Peyer's patch (tissue), 4 donors: Measurements from ENCODE around the gene ATP9A. TPM values are rescaled to one million over a fixed set of nuclear protein-coding genes. Genes with fewer than 3 reads are reported as not detected.
A peak's percentile ranks its signal among the peaks of the same experiment; 100 is the strongest.
"Not testable (repeated sequence)": the region's sequence is repeated elsewhere in the genome, so short reads cannot be mapped to it uniquely, and the experiment has no call there.

Experiments
- DNase-seq, 3 donors: peaks; one replicate each; pipeline ENCODE4 v3.0.0-alpha.2; 2017 to 2019
- H3K27ac ChIP-seq, 4 donors: fragments of 200-600 bp; sonication (generic); one replicate each; pipeline ENCODE4 v1.5.1; 2016 to 2019
- H3K27me3 ChIP-seq, 2 donors: fragments of 200-600 bp; sonication (generic); one replicate each; pipeline ENCODE4 v1.5.1; 2019
- H3K36me3 ChIP-seq, 3 donors: fragments of 200-600 bp; sonication (generic); one replicate each; pipeline ENCODE4 v1.5.1; 2016 to 2019
- H3K4me1 ChIP-seq, 4 donors: fragments of 200-600 bp; sonication (generic); one replicate each; pipeline ENCODE4 v1.5.1; 2016 to 2019
- H3K4me3 ChIP-seq, 4 donors: fragments of 200-600 bp; sonication (generic); 1 replicate in 3 of 4; 2 replicates in 1 of 4; pipeline ENCODE4 v1.5.1; 2016 to 2019; ENCODE audit warnings: mild to moderate bottlenecking in 1 of 4
- H3K9me3 ChIP-seq, 4 donors: fragments of 200-600 bp; sonication (generic); one replicate each; pipeline ENCODE4 v1.5.1; 2016 to 2019; ENCODE audit warnings: mild to moderate bottlenecking in 1 of 4
- POLR2A ChIP-seq, 2 donors: fragments of 450-650 bp; IDR thresholded peaks; one replicate each; pipeline ENCODE4 v1.5.1; 2017; ENCODE audit warnings: antibody characterized with exemption in 2 of 2, mild to moderate bottlenecking in 2 of 2, moderate library complexity in 2 of 2
- total RNA-seq, 4 donors: library from RNA; depleted of rRNA; stranded (reverse); fragments of >200 nt; gene quantifications; one replicate each; pipeline ENCODE4 v1.1.0, GENCODE V29; 2016
- TF ChIP-seq, protein P1 (sequence below), 6 experiments: fragments of 450-650 bp in 4 of 6; fragments of 200-600 bp in 2 of 6; sonication (generic) in 1 of 6; IDR thresholded peaks; one replicate each; pipeline ENCODE4 v1.5.1; 2017 to 2019; ENCODE audit warnings: antibody characterized with exemption in 6 of 6, mild to moderate bottlenecking in 3 of 6, moderate library complexity in 1 of 6

Gene ATP9A
- total RNA-seq, 4 donors from 2014 or later = 27.2 to 73.1 (median 48.7) TPM

DNA sequence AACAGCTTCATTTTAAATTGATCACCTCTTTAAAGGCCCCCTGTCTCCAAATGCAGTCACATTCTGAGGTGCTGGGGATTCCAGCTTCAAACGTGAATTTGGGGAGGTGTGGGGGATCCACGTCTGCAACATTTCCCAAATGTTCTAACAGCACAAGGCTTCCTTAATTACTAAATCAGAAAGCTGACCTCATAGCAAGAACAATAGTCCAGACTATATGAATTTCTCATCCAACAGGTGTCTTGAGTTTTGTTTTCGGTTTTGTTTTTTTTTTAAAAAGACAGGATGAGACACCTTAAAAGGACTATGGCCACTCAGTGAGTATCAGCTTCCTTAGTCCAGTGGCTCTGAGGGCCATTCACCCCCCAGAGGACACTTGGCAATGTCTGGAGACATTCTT lies 11.5 kb downstream of the ATP9A start:
- TF ChIP-seq, protein P1, sequence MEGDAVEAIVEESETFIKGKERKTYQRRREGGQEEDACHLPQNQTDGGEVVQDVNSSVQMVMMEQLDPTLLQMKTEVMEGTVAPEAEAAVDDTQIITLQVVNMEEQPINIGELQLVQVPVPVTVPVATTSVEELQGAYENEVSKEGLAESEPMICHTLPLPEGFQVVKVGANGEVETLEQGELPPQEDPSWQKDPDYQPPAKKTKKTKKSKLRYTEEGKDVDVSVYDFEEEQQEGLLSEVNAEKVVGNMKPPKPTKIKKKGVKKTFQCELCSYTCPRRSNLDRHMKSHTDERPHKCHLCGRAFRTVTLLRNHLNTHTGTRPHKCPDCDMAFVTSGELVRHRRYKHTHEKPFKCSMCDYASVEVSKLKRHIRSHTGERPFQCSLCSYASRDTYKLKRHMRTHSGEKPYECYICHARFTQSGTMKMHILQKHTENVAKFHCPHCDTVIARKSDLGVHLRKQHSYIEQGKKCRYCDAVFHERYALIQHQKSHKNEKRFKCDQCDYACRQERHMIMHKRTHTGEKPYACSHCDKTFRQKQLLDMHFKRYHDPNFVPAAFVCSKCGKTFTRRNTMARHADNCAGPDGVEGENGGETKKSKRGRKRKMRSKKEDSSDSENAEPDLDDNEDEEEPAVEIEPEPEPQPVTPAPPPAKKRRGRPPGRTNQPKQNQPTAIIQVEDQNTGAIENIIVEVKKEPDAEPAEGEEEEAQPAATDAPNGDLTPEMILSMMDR (IDR thresholded peaks at IDR 0.05) = no peak
- no peak for TF ChIP-seq POLR2A (IDR thresholded peaks at IDR 0.05)
- H3K9me3 ChIP-seq = no peaks in the 10 kb centered on the region
- H3K4me1 ChIP-seq = peaks cover 0 to 20% (median 0%) of the 10 kb centered on the region in 4 donors
- no peaks in the 10 kb centered on the region for H3K36me3 ChIP-seq
- no peak overlapping the region for H3K4me3 ChIP-seq
- H3K27ac ChIP-seq = peak overlapping the region in 1 of 4 donors; percentile 69
- no peak for DNase-seq
- no peaks in the 10 kb centered on the region for H3K27me3 ChIP-seq

DNA sequence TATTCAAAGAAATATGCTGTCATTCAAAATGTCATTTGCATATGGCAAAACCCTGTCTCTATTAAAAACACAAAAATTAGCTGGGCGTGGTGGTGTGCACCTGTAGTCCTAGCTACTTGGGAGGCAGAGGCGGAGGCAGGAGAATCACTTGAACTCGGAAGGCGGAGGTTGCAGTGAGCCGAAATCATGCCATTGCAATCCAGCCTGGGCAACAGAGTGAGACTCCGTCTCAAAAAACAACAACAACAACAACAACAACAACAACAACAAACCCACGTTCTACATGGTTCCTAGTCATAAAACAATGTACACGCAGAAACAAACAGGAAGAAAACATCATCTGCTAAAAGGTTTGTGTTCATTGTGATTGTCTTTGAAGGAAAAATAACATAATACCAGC lies 15.0 kb downstream of the ATP9A start:
- H3K27me3 ChIP-seq, H3K27ac ChIP-seq, H3K4me3 ChIP-seq, H3K36me3 ChIP-seq, DNase-seq, H3K9me3 ChIP-seq: not testable (repeated sequence)
- peaks cover 0 to 35% (median 2%) of the 10 kb centered on the region in 4 donors for H3K4me1 ChIP-seq

DNA sequence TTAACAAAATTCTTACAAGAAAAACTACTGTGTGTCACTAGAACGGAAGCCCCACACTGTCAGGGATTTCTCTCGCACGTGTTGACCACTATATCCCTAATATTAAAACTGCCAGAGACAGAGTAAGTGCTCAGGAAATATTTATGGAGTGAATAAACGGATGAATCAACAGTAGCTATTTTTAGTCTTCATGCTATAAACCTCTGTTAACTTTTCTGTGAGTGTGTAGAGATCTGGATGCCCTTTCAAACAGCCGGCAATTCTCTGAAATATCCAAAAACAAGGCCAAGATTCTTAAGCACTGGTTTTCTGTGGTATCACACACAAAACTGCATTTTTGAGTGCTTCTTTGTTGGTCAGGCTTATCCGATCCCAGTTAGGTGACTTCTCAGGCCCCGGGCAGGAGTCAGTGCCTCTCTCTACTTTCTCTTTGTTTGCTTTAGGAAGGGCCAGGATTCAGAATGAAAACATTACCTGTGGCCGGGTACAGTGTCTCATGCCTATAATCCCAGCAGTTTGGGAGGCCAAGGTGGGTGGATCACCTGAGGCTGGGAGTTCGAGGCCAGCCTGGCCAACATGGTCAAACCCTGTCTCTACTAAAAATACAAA lies 15.7 kb downstream of the ATP9A start:
- H3K36me3 ChIP-seq = no peaks in the 10 kb centered on the region
- H3K9me3 ChIP-seq = no peaks in the 10 kb centered on the region
- peak overlapping the region in 3 of 4 donors; percentile 1 to 72 (median 70) for H3K27ac ChIP-seq
- no peak overlapping the region for H3K4me3 ChIP-seq
- TF ChIP-seq, protein P1 (IDR thresholded peaks at IDR 0.05) = no peak
- no peak for TF ChIP-seq POLR2A (IDR thresholded peaks at IDR 0.05)
- no peak for DNase-seq
- no peaks in the 10 kb centered on the region for H3K27me3 ChIP-seq
- H3K4me1 ChIP-seq = peaks cover 0 to 33% (median 2%) of the 10 kb centered on the region in 4 donors

DNA sequence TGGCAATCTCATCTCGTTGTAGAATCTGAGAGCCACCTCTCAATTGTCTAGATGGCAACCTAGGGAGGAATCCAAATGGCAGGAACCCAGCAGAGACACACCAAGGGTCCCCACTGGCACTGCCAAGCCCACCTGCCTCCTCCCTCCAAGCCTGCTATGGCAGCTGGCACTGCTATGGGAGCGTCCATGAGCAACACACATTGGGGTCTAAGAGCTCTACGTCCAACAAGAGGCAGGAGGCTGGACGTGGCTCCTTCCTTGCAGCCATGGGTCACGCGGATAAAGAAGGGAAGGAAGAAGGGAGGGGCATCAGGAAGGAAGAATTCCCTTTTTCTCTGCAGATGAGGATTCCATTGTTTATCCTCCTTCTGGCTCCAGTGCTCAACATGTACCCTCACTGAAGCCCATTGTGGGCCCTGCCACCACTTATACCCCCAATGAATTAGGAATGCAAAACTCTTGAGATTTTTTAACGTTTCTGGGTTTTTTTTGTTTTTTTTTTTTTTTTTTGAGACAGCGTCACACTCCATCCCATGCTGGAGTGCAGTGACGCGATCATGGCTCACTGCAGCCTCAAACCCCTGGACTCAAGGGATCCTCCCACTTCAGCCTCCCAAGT lies 17.3 kb downstream of the ATP9A start:
- Histone ChIP-seq H3K4me1 (peaks cover 0 to 31% (median 2%) of the 10 kb centered on the region in 4 donors), H3K27ac (peak overlapping the region in 3 of 4 donors; percentile 52 to 92 (median 81)), H3K27me3 (no peaks in the 10 kb centered on the region), H3K4me3 (no peak overlapping the region), H3K9me3 (no peaks in the 10 kb centered on the region), H3K36me3 (no peaks in the 10 kb centered on the region)
- no peak for DNase-seq
- TF ChIP-seq POLR2A (IDR thresholded peaks at IDR 0.05) = no peak
- TF ChIP-seq, protein P1 (IDR thresholded peaks at IDR 0.05) = no peak

DNA sequence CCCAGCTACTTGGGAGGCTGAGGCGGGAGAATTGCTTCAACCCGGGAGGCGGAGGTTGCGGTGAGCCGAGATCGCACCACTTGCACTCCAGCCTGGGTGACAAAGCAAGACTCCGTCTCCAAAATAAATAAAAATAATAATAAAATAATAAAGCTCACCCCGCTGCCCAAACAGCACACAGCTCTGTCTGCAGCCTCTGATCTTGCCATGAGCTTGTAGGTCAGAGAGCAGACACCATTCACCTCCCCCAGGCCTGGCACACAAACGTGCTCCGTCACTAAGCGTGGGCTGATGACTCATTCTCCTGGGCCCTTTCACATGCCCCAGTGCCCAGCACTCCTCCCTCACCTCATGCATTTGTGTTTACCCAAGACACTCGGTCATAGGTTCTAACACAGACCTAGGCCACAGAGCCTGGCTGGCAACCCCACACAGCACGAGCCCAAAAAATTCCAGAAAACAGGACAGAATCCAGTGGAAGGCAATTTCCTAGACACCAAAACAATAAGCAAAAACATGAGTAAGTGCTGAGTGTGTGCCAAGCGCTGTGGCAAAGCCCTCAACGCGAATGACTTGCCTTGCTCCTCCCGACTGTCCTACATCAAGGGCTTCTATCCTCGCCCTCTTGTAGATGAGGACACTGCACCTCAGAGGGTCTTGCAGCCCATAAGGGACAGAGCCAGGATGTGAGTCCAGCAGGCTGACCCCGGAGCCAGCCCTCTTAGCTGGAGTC lies 18.0 kb downstream of the ATP9A start:
- H3K27me3 ChIP-seq = no peaks in the 10 kb centered on the region
- H3K4me1 ChIP-seq = peaks cover 0 to 31% (median 2%) of the 10 kb centered on the region in 4 donors
- DNase-seq = peak in 2 of 3 donors; percentile 90
- peak overlapping the region in 3 of 4 donors; percentile 52 to 92 (median 81) for H3K27ac ChIP-seq
- TF ChIP-seq POLR2A (IDR thresholded peaks at IDR 0.05) = peak in 1 of 2 donors; percentile 11
- TF ChIP-seq, protein P1 (IDR thresholded peaks at IDR 0.05) = no peak
- H3K36me3 ChIP-seq = no peaks in the 10 kb centered on the region
- H3K9me3 ChIP-seq = no peaks in the 10 kb centered on the region
- peak overlapping the region in 1 of 4 donors; percentile 7 for H3K4me3 ChIP-seq

DNA sequence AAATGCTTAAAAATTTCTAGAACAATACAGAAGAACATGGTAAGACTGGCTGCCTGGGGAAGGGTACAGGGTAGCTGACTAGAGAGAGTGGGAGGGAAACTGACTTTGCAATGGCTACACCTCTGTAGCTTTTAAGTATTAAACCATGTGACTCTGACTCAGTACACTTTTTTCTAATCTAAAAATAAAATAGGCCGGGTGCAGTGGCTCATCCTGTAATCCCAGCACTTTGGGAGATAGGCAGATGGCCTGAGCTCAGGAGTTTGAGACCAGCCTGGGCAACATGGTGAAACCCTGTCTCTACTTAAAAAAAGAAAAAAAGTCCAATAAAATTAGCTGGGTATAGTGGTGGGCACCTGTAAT lies 18.5 kb downstream of the ATP9A start:
- Histone ChIP-seq H3K9me3 (no peaks in the 10 kb centered on the region), H3K4me3 (peak overlapping the region in 1 of 4 donors; percentile 7), H3K36me3 (no peaks in the 10 kb centered on the region), H3K27ac (peak overlapping the region in 3 of 4 donors; percentile 52 to 92 (median 81)), H3K4me1 (peaks cover 0 to 31% (median 2%) of the 10 kb centered on the region in 4 donors), H3K27me3 (no peaks in the 10 kb centered on the region)
- no peak for TF ChIP-seq POLR2A (IDR thresholded peaks at IDR 0.05)
- TF ChIP-seq, protein P1 (IDR thresholded peaks at IDR 0.05) = no peak
- DNase-seq = no peak
